Measurements from ENCODE around the gene ENOX1.

ENOX1 gene

DNA sequence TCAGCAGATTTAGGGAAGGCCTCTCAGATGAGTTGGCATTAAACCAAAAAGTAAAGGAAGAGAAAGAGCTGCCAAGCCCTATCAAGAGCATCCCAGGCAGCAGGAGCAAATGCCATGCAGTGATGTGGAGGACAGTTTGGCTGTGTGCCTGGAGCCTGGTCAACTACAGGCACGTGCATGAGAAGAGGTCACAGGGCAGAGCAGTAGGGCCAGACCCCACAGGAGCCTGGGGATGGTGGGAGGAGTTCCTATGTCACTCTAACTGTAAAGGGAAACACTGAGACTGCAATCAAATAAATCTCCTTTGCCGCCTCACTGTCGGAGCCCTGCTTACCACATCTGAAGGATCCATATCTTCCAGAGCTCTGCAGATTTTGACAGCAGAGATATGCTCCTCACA is 240.5 kb downstream of the ENOX1 start:
- no peak for DNase-seq (ENCODE audit: low spot score)

DNA sequence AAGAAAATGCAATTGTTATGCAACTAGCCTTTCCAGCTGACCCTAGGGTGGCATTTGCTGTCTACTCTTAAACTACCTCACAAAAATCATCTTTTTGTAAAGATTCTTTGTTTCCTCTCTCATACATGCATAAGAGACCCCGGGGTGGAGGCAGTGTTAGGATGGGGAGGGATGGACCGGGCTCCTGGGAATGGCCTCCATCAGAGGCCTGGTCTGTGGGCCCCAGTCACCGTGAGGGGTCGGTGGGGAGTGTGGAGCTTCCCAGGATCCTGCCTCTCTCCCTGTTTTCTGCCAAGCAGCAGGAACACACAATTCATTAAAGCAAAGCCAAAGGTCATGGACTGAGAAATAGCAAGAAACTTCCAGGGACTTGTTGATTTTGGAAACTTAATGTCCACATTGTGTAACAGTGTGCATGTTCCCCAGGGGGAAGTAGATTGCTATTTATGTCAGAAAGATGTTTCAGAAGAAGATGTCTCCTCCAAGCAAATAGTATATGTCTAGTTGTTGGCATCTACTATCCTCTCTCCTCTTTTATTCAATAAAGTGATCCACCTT is 241.4 kb downstream of the ENOX1 start:
- no peak for DNase-seq (ENCODE audit: low spot score)

DNA sequence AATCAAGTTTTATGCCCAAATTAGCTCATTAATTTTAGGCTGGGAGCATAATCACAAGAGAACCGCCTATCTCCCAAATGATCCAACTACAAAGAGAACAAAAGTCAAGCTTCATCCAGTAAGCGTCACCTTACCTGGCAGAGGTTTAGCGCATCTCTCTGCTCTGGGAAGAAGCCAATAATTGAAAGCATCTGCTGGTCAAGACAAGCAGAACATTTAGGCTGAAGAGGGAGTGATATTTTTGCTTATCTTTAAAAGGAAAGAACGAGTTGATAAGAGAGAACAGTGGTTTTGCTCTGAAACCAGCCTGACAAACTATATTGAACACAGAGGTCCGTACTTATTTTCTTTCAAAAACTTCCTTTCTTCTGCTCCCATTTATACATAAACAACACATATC is 242.1 kb downstream of the ENOX1 start:
- no peak for DNase-seq (ENCODE audit: low spot score)

DNA sequence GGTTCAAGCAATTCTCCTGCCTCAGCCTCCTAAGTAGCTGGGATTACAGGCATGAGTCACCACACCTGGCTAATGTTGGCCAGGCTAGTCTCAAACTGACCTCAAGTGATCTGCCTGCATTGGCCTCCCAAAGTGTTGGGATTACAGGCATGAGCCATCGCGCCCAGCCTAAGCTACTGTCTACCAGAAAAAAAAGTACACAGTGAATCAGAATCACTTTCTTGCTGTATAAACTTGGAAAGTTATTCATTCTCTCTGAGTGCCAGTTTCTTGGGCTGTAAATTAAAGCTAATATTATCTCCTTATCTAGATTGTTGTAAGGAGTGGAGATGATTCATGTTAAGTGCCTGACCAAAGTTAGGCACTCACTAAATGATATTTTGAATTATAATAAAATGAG is 242.8 kb downstream of the ENOX1 start:
- no peak for DNase-seq (ENCODE audit: low spot score)

DNA sequence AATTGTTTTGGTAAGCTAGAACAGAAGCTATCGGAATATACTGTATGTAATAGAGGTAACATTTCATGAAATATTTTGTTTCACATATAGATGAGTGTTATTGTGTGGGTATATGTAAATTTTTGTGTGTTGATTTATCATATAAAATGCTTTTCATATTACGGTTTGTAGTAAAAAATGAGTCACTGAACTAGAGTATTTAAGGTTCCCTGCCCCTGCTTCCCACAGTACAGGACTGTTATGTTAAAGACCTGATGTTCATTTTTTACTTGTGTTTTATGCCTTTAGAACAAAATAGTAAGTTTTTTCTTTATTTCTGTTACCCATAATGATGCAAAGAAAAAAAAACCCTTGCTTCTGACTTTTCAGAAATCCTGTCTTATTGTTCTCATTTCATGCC is 243.4 kb downstream of the ENOX1 start:
- DNase-seq (ENCODE audit: low spot score), result no peak

DNA sequence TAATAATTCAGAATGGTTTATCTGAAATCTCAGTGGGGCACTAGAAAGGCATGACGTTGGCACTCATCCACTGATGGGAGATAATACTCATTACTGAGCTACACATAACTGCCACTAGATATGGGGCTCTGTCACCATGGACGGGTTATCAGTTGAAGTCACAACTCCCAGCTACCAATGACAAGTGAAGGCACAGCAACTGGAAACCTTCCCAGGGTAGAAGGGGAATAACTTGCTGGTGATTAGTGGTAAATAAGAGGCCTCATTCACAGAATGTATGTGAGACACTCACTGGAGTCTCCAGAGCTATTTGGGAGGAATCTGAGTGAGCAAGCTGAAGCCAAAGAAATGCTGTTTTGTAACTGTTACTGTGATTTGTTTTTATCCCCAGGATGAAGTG is 249.6 kb downstream of the ENOX1 start:
- DNase-seq (ENCODE audit: low spot score), result no peak

DNA sequence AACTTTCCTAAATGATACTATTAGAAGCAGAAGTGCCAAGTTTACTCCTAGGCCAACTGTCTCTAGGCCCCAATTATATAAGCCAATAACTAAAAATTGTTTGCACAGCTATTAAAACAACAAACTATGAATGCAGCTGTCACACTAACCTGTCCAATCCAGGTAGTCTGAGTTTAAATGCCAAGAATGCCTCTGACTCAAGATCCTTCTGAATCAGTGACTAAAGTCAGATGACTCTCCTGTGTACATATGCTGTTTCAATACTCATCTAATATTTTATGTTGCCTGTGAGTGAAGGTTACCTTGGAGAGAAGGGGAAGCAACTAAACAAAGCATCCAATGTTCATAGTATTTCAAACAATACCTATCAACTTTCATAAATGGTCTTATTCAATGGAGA is 257.0 kb downstream of the ENOX1 start:
- no peak for DNase-seq (ENCODE audit: low spot score)

DNA sequence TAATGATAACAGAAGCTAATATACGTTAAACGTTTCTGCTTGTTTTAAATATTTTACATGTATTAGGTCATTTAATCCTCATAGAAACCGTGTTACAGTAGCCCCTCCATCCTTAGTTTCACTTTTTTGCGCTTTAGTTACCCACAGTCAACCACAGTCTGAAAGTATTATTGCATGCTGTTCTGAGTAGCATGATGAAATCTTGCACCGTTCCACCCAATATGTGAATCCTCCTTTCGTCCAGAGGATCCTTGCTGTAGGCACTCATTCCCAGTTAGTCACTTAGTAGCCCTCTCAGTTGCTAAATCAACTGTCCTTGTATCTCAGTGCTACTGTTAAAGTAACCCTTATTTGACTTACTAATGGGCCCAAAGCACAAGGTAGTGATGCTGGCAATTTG is 257.8 kb downstream of the ENOX1 start:
- DNase-seq (ENCODE audit: low spot score), result no peak

DNA sequence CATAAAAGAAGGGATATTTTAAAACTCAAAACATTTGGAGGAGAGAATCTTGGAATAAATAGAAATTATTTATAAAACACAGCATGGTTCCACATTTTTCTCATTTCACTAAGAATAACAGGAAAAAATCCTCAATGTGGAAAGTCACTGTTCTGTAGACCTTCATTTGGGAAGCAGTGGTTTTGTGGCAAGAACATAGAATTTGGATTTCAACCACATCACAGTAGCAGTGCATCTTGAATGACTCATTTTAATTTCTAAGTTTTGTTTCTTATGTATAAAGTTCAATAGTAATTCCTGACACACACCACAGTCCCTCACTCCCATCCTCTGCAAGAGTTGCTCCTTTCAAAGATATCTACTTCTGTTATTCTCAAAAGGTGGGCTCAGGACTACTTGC is 264.0 kb downstream of the ENOX1 start:
- no peak for DNase-seq (ENCODE audit: low spot score)

DNA sequence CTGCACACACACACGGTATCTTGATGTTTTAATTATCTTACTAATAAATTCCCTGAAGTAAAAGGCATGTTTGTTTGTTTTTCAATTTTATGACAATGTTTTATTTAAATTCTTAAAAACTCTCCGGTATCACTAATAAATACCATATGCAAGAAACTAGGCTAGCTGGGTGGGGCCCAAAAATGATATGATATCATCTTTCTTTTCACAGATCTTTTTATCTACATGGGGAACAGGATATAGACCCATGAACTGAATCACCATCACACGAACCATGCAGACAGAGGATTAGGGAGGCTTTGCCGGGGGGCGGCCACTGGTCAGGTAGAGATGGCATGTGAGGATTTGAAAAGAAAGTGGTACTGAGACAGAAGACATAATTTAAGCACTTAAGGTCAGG is 266.4 kb downstream of the ENOX1 start:
- no peak for DNase-seq (ENCODE audit: low spot score)

DNA sequence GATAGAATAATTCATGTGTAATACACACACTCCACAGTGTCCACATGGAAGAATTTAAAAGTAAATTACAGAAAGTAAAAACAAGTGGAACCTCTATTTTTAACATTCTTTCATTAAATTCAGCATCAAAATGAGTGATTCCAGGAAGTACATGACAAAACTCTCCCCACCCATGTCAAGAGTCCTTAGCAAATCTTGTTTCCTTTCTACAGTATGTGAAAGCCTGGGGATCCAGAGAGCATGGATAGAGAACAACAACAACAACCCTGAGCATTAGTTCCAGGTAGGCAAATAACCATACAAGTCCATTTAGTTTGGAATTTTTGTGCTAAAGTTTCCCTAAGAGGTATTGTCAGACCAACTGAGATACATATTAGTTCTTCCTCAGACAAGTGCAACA is 267.9 kb downstream of the ENOX1 start:
- DNase-seq (ENCODE audit: low spot score), result no peak

DNA sequence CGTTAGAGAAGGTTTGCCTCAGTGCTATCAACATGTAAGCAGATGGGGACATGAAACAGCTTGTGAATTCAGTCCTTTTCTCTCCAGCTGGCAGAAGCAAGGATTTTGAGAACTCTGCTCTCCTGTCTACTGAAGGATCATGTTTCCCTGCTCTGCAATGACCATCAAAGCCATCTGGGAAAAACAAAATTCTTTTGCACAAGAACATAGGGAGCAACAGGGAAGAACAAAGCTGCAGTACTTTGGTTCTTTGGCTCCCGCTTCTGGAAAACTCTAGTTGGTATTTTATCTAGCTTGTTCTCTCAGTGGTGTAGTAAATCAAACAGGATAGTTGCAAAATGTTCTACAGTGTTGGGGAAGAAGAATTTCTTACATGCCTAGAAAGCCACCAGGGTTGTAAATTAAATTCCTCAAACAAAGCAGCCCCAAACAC is 270.4 kb downstream of the ENOX1 start:
- no peak for DNase-seq (ENCODE audit: low spot score)

DNA sequence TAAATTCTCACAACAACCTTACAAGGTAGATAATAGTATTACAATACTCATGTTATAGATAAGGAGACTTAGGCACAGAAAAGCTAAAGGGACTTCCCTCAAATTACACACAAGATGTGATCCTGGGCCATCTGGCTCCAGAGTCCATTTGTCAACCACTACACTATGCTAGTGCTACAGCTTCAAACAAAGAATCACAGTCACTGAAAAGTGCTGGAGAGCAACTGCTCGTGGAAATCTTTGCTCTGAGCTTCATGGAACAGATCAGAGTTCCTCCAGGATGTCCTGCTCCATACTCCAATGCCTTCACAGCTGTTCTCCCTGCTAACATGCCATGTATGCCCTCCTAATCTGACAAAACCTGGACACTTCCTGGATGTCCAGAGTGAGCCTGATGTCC is 271.2 kb downstream of the ENOX1 start:
- DNase-seq (ENCODE audit: low spot score), result no peak

DNA sequence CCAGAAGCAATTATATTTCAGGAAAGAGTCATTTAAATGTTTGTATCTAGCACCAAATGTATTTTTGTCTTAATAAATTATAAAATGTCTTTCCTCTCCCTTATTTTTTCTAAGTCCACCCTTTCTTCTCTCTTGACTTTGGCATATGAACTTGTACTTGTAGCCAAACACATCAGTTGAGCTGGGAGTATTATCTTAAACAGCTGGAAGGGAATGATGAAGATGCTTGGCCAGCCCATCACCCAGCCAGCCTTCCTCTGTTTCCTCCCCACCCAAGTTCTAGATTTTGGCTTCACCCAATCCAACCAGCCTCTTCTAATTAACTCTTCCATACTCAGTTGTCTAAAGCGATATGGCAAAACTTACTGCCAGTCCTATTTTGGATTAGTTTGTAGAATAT is 272.5 kb downstream of the ENOX1 start:
- DNase-seq (ENCODE audit: low spot score), result no peak

DNA sequence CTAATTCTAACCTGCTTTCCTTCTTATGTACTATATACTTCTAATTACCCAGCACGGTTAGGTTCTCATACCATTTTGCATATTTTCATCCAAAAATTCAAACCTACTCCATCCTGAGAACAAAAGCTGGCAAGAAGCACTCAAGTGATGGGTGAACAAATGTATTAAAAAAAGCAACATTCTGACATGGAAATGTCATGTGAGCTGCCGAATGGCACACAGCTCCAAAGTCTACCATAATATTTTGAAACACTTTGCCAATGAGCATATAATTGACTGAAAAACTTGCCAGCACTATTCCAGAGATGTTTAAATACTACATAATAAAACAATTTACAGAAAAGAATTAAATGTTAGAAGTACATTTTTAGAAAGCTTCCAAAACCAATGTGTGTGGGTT is 274.6 kb downstream of the ENOX1 start:
- DNase-seq (ENCODE audit: low spot score), result no peak

DNA sequence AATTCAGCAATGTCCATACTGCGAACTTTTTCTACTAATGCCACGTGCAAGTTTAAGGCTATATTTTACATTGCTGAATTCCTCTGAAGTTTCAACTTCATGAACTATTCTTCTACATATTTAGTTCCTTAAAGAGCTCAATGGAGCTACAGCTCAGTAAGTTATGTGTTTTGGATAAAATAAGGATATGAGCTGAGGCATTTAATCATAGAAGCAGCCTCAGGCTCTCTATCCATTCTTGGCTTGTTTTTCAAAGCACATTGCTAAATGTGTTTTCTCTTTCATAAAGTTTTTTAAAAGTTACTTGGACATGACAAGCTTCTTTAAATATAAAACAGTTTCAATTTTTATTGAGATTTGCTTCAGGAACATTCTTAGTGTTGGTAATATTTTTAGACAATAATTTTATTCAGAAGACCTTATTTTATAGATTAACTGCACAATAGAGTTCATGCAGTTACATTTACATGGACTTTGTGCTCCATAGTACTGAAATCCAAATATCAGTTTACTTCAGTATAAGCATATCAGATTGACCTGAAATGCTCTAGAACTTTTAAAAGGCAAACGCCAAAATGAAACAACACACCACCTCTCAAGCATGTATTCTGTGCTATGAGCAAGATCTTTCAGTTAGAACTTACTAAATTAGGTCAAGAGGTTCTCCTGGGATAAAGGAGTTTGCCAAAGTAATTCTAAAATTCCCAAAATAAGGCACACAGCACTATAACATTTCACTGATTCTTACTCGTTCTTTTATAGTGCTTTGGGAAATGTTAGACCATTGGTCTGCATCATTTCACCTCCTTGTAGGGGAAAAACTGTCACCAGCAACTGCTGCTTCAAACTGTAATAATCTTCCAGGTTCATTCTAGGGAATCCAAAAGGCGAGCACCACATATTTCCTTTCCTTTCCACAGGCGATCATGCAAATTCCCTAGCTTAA is 275.5 kb downstream of the ENOX1 start:
- no peak for DNase-seq (ENCODE audit: low spot score)

DNA sequence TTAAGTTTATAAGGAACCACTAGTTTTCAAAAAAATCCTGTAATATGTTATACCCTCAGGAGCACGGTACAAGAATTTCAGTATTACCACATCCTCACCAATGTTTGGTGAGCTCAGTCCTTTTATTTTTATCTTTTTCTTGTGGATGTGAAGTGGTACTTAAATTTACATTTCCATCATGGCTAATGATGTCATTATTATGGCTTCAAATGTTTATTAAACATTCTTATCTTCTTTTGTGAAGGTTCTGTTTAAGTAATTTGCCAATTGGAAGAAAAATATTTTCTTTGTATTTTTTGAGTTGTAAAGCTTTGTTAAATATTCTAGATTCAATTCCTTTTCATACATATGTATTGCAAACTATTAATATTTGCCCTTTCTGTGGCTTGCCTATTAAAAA is 291.0 kb downstream of the ENOX1 start:
- no peak for DNase-seq (ENCODE audit: low spot score)

DNA sequence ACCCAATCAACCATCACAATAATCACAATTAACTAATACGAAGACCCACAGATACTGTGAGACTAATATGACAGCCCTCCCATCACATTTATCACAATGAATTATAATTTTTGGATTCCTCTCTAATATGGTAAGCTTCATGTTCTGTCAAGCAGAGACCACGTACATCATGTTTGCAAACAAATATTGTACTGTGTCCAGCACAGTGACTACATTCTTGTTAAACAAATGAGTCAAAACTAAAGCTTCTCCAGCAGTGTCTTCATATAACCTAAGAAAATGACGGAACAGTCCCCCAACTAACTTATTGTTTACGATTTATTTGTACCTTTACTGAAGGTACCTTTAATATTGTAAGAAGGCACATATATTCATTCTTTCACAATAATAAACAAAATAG is 292.6 kb downstream of the ENOX1 start:
- DNase-seq (ENCODE audit: low spot score), result no peak

DNA sequence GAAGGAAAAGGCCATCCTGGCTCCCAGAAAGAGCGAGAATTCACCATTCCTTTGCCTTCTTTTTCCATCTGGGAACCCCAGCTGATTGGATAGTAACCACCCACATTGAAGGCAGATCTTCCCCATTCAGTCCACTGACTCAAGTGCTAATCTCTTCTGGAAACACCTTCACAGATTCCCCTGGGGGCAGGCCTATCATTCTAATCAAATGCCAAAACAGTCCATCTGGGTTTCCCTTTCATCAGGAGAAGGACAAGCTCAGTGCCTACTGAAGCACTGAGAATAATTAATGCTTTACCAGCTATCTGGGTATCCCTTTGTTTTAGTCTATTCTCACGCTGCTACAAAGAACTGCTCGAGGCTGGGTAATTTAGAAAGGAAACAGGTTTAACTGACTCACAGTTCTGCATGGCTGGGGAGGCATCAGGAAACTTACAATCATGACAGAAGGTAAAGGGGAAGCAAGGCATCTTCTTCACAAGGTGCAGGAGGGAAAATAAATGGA is 293.2 kb downstream of the ENOX1 start:
- DNase-seq (ENCODE audit: low spot score), result no peak

DNA sequence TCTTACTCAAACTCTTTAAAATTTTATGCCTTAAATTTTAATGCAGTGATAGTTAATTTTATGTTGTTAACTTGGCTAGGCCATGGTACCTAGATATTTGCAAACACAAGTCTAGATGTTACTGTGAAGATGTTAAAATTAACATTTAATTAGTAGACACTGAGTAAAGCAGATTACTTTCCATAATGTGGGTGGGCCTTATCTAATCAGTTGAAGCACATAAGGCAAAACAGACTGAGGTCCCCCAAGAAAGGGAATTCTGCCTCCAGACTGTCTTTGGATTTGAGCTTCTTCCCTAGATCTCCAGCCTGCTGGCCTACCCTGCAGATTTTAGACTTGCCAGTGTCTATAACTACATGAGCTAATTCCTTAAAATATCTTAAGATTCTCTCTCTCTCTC is 294.0 kb downstream of the ENOX1 start:
- no peak for DNase-seq (ENCODE audit: low spot score)

DNA sequence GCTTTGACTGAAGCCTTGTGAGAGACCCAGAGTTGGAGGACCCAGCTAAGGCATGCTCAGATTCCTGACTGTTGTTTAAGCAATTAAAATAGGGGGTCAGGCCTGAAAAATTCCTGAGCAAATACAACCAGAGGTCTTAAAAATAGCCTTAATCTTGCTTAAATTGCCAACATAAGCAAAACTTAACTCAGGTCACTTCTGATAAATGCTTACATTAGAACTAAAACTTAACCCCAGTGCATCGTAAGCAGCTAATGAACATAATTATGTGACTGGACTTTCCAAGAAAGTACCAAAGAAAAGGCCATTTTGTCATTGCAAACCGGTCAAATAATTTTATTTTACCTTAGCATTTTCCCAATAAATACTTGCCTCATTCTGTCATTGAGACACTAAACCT is 294.5 kb downstream of the ENOX1 start:
- no peak for DNase-seq (ENCODE audit: low spot score)

DNA sequence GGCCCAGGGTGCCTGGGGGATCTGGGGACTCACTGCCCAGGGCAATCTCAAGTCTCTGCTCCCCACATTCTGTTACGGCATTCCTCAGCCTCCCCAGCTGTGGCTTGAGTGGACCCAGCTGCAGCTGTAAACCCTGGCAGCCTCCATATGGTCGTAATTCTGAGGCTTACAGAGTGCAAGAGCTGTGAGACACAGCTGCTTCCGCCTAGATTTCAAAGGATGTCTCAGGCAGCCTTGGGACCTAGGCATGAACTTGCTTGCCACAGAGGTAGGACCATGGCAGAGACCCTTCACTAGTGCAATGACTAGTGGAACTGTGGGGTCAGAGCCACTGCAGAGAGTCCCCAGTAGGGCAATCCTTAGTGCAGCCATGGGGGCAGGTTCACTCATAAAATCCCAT is 297.5 kb downstream of the ENOX1 start:
- no peak for DNase-seq (ENCODE audit: low spot score)

DNA sequence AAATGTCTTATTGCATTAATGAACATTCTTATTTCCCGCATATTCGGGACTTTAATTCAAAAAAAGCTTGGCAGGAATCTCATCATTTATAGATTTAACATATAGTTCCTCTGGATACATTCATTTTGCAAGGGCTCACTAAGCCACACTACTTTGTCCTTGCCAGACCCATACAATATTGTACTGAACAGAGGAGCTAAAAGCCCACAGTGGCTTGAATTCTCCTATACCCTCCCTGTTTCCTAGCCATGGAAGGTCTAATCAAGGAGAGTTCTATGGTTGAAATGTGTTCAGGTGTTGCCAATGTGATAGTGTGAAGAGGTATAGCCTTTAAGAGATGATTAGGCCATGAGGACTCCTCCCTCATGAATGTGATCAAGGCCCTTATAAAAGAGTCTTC is 298.9 kb downstream of the ENOX1 start:
- DNase-seq (ENCODE audit: low spot score), result no peak

DNA sequence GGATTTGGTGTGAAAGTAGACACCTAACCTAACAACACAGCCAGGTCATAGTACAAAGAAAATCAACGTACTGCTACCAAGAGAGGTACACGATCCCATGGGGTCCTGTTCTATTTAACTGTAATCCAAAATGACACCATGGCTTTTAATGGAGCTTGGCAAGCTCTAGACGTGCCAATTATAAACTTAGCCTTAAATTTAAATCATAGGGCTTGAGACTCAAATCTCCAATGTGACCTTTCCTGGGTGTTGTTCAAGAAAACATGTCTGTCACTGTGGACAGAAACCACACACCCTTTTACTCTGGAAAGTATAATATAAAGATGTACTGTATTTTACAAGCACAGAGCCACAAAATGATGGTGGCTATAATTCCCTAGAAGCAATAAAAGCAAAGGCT is 299.3 kb downstream of the ENOX1 start:
- no peak for DNase-seq (ENCODE audit: low spot score)
